ENCODE measurements around the gene FSTL4.

The FSTL4 gene

DNA sequence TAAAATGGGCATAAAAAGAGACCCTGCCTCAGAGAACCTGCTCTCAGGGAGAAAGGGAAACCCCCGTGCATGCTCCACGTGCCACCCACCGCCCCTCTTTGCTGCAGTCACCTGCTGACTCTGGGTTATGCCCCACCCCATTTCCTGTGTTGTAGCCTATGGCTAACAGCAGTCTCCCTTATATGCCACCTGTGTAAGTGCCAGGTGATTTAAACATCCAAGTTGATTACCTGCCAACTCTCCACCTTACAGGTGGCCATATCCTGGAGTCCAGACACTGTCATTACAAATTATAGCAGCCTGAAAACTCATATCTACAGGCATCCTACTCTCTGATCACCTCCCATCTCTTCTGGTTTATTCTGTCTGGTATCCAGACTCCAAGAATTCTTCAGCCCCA, 318.0 kb downstream of the FSTL4 start:
- Mint-ChIP-seq H3K27me3 (no peaks in the 10 kb centered on the region), H3K4me3 (no peak overlapping the region)
- no peak for ATAC-seq (replicated peaks)

DNA sequence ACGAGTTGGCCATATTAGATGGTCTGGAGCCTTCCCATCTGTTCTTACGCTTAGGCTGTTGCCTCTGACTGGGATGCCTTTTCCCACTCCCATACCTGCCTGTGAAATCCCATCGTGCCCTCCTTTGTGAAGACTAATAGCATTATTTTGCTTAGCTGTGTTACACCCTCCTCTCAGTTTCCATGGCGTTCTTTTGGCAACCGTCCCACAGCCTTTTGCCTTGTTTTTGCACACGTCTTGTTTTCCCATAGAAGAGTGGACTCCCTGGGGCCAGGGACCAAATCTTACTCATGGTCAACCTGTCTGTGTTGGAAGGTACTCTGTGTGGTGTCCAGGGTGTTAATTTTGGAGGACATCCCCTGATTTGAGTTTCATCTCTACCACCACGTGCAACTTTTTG, 318.4 kb downstream of the FSTL4 start:
- DNase-seq (no peak), ATAC-seq (replicated peaks) (no peak)
- no peak overlapping the region for H3K4me3 Mint-ChIP-seq
- no peaks in the 10 kb centered on the region for H3K27me3 Mint-ChIP-seq
- H3K4me1 Mint-ChIP-seq (ENCODE audit: low read depth in 2 of 2) = no peaks in the 10 kb centered on the region
- H3K36me3 Mint-ChIP-seq (ENCODE audit: insufficient read depth) = peaks cover under 1% of the 10 kb centered on the region
- H3K9me3 Mint-ChIP-seq = no peaks in the 10 kb centered on the region
- H3K27ac Mint-ChIP-seq = no peak overlapping the region

More for the DNA sequence above, 318.0 kb downstream of the FSTL4 start:
- no peak for DNase-seq
- H3K36me3 Mint-ChIP-seq (ENCODE audit: insufficient read depth) = no peaks in the 10 kb centered on the region
- H3K27ac Mint-ChIP-seq = no peak overlapping the region
- H3K9me3 Mint-ChIP-seq = no peaks in the 10 kb centered on the region
- no peaks in the 10 kb centered on the region for H3K4me1 Mint-ChIP-seq (ENCODE audit: low read depth in 2 of 2)

DNA sequence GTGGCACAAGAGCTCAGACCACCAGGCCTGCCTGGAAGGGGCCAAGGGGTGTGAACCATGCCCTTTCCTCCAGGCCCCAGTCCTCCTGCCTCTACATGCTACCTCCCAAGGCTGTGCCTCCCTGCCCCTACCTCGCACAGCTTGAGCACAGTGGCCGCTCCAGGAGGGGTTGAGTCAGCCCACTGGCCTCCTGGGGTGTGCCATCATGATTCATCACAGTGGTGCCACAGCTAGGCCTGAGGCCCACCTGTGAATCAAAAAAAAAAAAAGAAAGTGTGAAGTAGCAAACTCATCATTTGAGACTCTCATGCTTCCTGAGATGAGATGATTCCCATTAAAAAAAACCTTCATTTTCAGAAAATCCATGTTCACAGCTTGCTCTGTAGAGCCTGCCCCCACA, 320.0 kb downstream of the FSTL4 start:
- Mint-ChIP-seq H3K4me3 (no peak overlapping the region), H3K36me3 (ENCODE audit: insufficient read depth) (peaks cover 3% of the 10 kb centered on the region), H3K27ac (no peak overlapping the region), H3K4me1 (ENCODE audit: low read depth in 2 of 2) (no peaks in the 10 kb centered on the region), H3K27me3 (no peaks in the 10 kb centered on the region), H3K9me3 (no peaks in the 10 kb centered on the region)
- ATAC-seq (replicated peaks) (no peak), DNase-seq (no peak)

DNA sequence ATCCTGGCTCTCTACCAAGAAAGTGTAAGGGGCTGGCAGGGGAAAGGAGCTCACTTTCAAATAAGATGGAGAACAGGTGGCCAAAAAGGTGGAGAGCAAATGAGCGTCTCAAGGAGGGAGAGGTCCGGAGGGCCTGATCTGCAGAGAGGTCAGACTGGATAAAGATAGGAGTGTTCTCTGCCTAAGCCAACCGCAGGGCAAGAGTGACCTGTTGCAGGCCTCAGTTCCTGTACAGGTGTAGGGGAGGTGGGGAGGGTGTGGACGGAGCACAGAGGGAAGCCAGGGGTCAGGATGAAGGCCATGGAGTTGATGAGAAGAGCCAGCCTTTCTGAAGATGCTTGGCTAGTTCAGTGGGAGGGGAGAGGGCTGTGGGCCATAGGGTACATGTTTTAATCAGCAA, 320.8 kb downstream of the FSTL4 start:
- Mint-ChIP-seq H3K36me3 (ENCODE audit: insufficient read depth) (peaks cover 3% of the 10 kb centered on the region), H3K27ac (no peak overlapping the region), H3K4me3 (no peak overlapping the region), H3K9me3 (no peaks in the 10 kb centered on the region), H3K27me3 (no peaks in the 10 kb centered on the region), H3K4me1 (ENCODE audit: low read depth in 2 of 2) (no peaks in the 10 kb centered on the region)
- ATAC-seq (replicated peaks) (no peak), DNase-seq (no peak)

DNA sequence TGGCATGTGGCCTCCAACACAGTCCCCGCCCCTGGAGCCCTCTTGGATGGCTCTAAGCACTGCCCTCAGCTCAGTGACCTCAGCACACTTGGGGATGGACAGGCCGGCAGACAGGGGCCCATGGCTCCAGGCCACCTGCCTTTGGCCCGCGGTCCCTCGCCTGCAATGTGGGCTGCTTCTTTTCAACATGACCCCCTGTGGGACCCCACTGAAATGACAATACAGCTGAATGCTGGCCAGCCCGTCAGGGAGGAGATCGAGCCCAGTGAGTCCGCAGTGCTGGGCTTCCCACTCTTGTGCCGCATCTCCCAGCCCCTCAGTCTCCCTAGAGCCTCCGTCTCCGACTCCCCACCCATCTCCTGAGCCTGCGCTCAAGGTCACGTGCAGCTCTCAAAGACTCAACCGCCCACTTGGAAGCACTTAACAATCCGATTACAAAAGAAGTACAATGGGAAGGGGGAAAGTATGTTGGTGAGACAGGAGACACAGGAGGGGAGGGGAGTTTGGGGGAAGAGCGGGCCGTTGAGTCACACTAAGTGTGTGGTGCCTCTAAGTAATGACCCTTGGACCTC, 321.6 kb downstream of the FSTL4 start:
- Mint-ChIP-seq H3K36me3 (ENCODE audit: insufficient read depth) (peaks cover 3% of the 10 kb centered on the region), H3K4me1 (ENCODE audit: low read depth in 2 of 2) (no peaks in the 10 kb centered on the region), H3K27ac (no peak overlapping the region), H3K27me3 (no peaks in the 10 kb centered on the region), H3K9me3 (no peaks in the 10 kb centered on the region), H3K4me3 (no peak overlapping the region)
- ATAC-seq (replicated peaks) (no peak), DNase-seq (no peak)

DNA sequence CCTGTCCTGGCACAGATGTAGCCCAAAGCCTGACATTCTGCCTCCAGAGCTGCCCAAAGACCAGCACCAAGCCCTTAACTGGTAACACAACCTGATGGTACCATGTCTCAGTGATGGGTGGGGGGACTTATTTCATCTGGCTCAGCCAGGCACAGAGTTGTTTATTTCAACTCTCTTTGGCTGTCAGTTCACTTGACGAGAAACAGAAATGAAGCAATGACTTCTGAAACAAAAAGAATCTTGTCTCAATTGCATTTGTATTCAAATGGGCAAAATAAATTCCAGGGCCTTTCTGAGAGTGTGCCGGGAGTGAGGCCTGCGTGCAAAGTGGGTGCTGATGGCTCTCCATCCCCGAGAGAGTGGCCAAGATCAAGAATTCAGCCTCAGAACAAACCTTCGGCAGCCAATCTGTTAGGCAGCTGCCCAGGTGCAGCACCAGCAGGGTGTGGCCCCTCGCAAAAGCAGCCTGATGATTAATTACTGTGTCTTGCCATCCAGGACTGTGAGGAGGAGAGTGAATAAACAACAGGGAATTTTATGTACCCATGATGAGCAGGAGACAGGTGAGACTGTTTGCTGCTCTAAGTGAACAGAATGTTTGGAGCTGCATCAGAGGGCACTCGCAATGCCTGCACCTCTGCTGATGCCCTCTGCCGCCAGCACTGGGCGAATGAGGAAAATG, 322.5 kb downstream of the FSTL4 start:
- ATAC-seq (replicated peaks) (no peak), DNase-seq (no peak)
- H3K36me3 Mint-ChIP-seq (ENCODE audit: insufficient read depth) = peaks cover 3% of the 10 kb centered on the region
- H3K4me3 Mint-ChIP-seq = no peak overlapping the region
- no peaks in the 10 kb centered on the region for H3K4me1 Mint-ChIP-seq (ENCODE audit: low read depth in 2 of 2)
- no peaks in the 10 kb centered on the region for H3K27me3 Mint-ChIP-seq
- no peak overlapping the region for H3K27ac Mint-ChIP-seq
- H3K9me3 Mint-ChIP-seq = no peaks in the 10 kb centered on the region

DNA sequence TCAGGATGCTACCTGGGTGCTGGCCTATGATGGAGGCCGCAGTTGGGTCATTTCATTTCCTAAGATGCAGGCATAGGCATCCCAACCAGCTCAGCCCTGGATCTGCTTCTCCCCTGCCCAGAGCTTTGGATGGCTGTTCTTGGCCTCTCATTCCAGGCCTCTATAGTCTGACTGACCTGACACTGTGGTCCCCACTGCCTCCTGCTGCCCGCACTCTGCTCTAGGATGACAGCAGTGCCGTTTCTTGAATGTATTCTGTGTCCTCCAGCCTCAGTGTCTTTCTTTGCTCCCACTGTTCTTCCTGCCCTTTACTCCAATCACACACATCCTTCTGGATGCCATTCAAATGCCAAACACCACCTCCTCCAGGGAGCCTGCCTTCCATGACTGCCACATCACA, 324.8 kb downstream of the FSTL4 start:
- ATAC-seq (replicated peaks) = no peak
- no peaks in the 10 kb centered on the region for H3K9me3 Mint-ChIP-seq
- peaks cover 3% of the 10 kb centered on the region for H3K36me3 Mint-ChIP-seq (ENCODE audit: insufficient read depth)
- no peak overlapping the region for H3K27ac Mint-ChIP-seq
- no peak for DNase-seq
- H3K4me3 Mint-ChIP-seq = no peak overlapping the region
- no peaks in the 10 kb centered on the region for H3K4me1 Mint-ChIP-seq (ENCODE audit: low read depth in 2 of 2)
- H3K27me3 Mint-ChIP-seq = no peaks in the 10 kb centered on the region

DNA sequence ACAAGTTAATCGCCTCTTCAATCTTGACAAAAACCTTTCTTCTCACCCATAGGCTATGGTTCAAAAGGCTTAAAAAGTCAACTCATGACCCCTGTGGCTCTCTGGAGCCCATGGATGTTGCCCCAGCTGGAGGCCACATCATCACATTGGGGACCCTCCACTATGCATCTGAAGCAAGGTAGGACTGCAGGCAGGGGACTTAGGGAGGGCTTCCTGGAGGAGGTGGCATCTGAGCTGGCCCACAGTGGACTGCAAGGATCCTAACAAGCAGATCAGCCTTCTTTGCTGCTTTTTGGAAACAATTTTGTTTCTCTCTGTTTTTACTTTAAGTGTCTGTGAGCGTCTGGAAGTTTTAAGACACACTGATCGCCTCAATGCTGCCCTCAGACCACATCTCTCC, 325.9 kb downstream of the FSTL4 start:
- ATAC-seq (replicated peaks) = no peak
- peaks cover 0 to 6% of the 10 kb centered on the region in 2 donors for H3K27me3 Mint-ChIP-seq

DNA sequence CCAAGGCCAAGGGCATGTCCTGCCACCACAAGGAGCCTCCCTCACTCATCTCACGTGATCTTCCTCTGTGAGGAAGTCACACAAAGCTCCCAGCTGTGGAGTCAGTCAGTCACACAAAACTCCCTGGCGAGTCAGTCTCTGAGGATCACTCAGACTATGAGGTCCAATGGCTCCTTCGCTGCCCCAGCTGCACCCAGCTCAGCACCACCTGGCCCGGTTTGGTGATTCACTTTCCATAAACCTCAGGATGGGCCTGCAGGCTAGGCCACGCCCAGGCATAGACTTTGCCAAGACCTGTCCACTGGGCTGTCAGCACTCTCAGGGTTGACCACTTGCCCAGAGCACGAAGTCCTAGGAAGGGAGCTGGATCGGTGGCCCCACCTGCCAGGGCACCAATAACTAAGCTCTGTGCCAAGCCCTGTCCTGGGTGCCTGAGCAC, 326.7 kb downstream of the FSTL4 start:
- Mint-ChIP-seq H3K4me3 (no peak overlapping the region), H3K36me3 (ENCODE audit: insufficient read depth) (peaks cover 3% of the 10 kb centered on the region), H3K4me1 (ENCODE audit: low read depth in 2 of 2) (no peaks in the 10 kb centered on the region), H3K9me3 (no peaks in the 10 kb centered on the region), H3K27me3 (peaks cover 0 to 12% of the 10 kb centered on the region in 2 donors), H3K27ac (no peak overlapping the region)
- DNase-seq = no peak
- ATAC-seq (replicated peaks) = no peak

More for the DNA sequence above, 325.9 kb downstream of the FSTL4 start:
- Mint-ChIP-seq H3K4me1 (ENCODE audit: low read depth in 2 of 2) (no peaks in the 10 kb centered on the region), H3K36me3 (ENCODE audit: insufficient read depth) (peaks cover 3% of the 10 kb centered on the region), H3K27ac (no peak overlapping the region), H3K9me3 (no peaks in the 10 kb centered on the region), H3K4me3 (no peak overlapping the region)
- DNase-seq = no peak

DNA sequence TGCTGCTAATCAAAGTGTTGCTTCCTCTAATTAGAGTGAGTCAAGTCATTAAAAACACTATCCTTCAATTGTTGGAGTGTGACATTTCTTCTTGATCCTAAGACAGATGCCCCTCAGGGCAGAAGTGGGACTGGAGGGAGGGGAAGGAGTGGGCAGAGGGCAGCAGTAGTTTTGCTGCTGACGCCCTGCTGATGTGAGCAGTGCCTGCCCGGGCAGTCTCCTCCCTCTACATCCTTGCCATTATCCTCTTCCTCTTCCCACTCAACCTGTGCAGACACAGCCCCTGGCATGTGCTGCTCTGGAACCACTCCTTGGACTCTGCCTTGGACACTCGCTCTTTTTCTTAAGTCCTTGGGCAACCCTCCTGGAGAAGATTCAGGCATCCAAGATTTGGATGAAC, 328.0 kb downstream of the FSTL4 start:
- peaks cover 3% of the 10 kb centered on the region for H3K36me3 Mint-ChIP-seq (ENCODE audit: insufficient read depth)
- H3K27ac Mint-ChIP-seq = no peak overlapping the region
- no peak for ATAC-seq (replicated peaks)
- H3K27me3 Mint-ChIP-seq = peaks cover 0 to 12% of the 10 kb centered on the region in 2 donors
- H3K4me3 Mint-ChIP-seq = no peak overlapping the region
- H3K9me3 Mint-ChIP-seq = no peaks in the 10 kb centered on the region
- no peaks in the 10 kb centered on the region for H3K4me1 Mint-ChIP-seq (ENCODE audit: low read depth in 2 of 2)
- no peak for DNase-seq

DNA sequence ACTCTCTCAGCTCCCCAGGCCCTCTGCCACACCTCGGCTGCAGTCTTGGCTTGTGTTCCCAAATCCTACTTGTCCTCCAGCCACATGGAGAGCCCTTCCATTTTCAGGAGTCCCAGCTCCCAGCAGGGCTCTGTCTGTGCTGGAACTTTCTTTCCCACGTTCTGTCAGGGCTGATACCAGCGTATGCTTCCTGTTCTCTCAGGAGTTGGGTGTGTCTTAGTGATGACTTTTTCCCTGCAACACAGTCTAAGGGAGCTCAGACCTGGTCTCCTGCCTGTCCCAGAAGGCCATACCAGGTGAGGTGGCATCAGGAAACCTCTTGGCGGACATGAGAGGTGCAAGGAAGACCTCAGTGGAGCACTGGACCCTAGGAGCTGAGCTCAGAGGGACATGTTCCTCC, 334.0 kb downstream of the FSTL4 start:
- Mint-ChIP-seq H3K4me1 (ENCODE audit: low read depth in 2 of 2) (no peaks in the 10 kb centered on the region), H3K27me3 (peaks cover 0 to 12% of the 10 kb centered on the region in 2 donors), H3K36me3 (ENCODE audit: insufficient read depth) (no peaks in the 10 kb centered on the region), H3K4me3 (no peak overlapping the region), H3K27ac (no peak overlapping the region), H3K9me3 (no peaks in the 10 kb centered on the region)
- ATAC-seq (replicated peaks) = no peak
- no peak for DNase-seq

DNA sequence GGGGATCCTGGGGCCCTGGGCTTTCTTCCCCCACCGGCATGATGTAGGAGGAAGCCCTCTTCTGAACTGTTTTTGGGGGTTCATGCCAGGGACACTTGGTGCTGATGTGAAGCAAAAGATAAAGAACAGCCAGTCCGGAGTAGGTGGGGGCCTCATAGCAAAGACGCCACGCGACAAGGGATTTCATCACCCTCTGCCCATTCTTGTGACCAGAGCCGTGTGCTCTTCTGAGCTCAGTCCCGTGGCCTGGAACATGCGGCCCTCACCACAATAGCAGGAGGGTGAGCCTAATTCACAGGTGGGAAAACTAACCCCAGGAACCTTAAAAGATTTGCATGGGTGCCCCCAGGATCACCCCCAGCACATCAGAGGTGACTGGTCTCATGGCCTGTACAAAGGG, 334.6 kb downstream of the FSTL4 start:
- Mint-ChIP-seq H3K4me1 (ENCODE audit: low read depth in 2 of 2) (no peaks in the 10 kb centered on the region), H3K9me3 (no peaks in the 10 kb centered on the region), H3K27me3 (peaks cover 0 to 12% of the 10 kb centered on the region in 2 donors), H3K4me3 (no peak overlapping the region), H3K27ac (no peak overlapping the region), H3K36me3 (ENCODE audit: insufficient read depth) (no peaks in the 10 kb centered on the region)
- ATAC-seq (replicated peaks) (no peak), DNase-seq (no peak)

DNA sequence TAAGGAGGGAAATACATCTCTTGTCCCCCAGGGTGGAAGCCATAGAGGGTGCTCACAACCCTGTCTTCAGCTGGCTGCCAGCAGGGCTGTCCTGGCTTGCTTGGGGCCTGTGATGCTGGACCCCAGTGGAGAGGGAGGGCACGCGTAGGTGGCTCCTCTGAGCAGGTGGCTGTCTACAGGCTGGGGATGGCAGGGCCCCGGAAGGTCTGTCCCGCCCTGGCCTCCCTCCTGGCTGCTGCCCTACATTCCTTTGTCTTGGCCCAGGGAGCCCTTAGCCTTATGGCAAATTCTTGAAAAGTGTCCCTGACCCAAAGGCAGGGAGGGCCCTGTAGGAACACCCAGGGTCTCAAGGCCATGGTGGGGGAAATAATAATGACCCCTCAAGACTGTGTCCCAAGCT, 336.2 kb downstream of the FSTL4 start:
- Mint-ChIP-seq H3K27me3 (peaks cover 0 to 13% of the 10 kb centered on the region in 2 donors), H3K4me1 (ENCODE audit: low read depth in 2 of 2) (no peaks in the 10 kb centered on the region), H3K27ac (no peak overlapping the region), H3K36me3 (ENCODE audit: insufficient read depth) (no peaks in the 10 kb centered on the region), H3K4me3 (no peak overlapping the region), H3K9me3 (no peaks in the 10 kb centered on the region)
- no peak for ATAC-seq (replicated peaks)
- DNase-seq = no peak

DNA sequence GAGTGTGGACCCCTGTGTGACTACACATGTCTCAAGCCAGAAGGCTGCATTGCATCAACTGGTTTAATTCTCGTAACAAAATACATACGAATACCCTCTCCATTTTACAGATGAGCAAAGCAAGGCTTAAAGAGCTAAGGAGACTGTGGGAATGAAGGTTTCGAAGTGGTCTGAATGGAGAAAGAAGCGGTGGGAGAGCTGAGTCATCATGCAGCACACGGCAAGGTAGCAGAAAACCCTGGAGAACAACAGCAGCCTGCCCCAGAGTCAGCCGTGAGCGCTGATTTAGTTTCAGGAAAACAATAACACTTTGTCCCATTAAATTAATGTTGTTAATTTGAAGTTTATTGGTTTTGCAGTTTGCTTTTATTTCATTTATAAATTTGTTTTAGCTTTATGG, 336.7 kb downstream of the FSTL4 start:
- Mint-ChIP-seq H3K27me3 (peaks cover 0 to 16% of the 10 kb centered on the region in 2 donors), H3K4me3 (no peak overlapping the region), H3K4me1 (ENCODE audit: low read depth in 2 of 2) (no peaks in the 10 kb centered on the region), H3K36me3 (ENCODE audit: insufficient read depth) (no peaks in the 10 kb centered on the region), H3K9me3 (no peaks in the 10 kb centered on the region), H3K27ac (no peak overlapping the region)
- ATAC-seq (replicated peaks) = no peak
- DNase-seq = no peak
